Measurements from ENCODE around the gene TEKT5. TPM values are rescaled to one million over a fixed set of nuclear protein-coding genes. Genes with fewer than 3 reads are reported as not detected.
A peak's percentile ranks its signal among the peaks of the same experiment; 100 is the strongest.

The TEKT5 gene
- polyA plus RNA-seq, 3 donors, result 0.16 TPM; not detected in 2

DNA sequence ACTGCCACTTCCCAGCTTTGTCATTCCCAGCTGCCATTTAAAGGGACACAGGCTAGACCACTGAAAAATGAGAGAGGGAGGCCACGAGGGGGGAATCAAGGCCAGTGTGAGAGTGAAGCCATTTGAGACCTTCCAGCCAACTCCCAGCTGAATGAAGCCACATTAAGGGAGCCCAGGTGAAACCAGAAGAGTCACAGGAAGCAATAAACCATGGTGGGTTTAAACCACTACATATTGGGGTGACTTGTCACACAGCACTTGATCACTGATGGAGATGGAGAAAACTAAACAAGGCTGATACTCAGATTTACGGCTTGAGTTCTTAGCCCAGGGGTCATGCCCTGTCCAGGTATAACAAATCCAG, 46.1 kb upstream of the TEKT5 start:
- Histone ChIP-seq H2AFZ (ENCODE audit: insufficient read depth, low read depth, low read length, poor library complexity, severe bottlenecking) (no peak overlapping the region), H3K9ac (ENCODE audit: insufficient read depth, low read length, poor library complexity, severe bottlenecking) (no peak overlapping the region), H3K9me3 (replicated peaks in 1 of 2; ENCODE audit: control insufficient read depth in 1 of 2, insufficient read depth in 1 of 2, low read length in 2 of 2) (no peaks in the 10 kb centered on the region), H3K4me1 (ENCODE audit: control insufficient read depth in 1 of 2, insufficient read depth in 2 of 2, low read length in 2 of 2) (peaks cover 40 to 49% of the 10 kb centered on the region in 2 donors), H3K4me2 (replicated peaks; ENCODE audit: extremely low read depth, low read length, poor library complexity, severe bottlenecking) (no peak overlapping the region), H3K36me3 (replicated peaks in 1 of 2; ENCODE audit: control insufficient read depth in 1 of 2, insufficient read depth in 2 of 2, low read length in 2 of 2) (peaks cover 0 to 2% of the 10 kb centered on the region in 2 donors), H3K27me3 (ENCODE audit: control insufficient read depth in 2 of 2, insufficient read depth in 2 of 2, low read length in 2 of 2) (no peaks in the 10 kb centered on the region), H4K20me1 (ENCODE audit: insufficient read depth, low read length) (no peaks in the 10 kb centered on the region), H3K79me2 (ENCODE audit: insufficient read depth, low read length) (peaks cover 17% of the 10 kb centered on the region), H3K4me3 (replicated peaks in 1 of 3; ENCODE audit: low read depth in 2 of 3, low read length in 3 of 3) (no peak overlapping the region), H3K27ac (ENCODE audit: low read depth in 1 of 2, low read length in 2 of 2) (no peak overlapping the region)
- H3K4me1 Mint-ChIP-seq, result peaks cover 43% of the 10 kb centered on the region
- no peak overlapping the region for H3K4me3 Mint-ChIP-seq
- TF ChIP-seq, protein P1, sequence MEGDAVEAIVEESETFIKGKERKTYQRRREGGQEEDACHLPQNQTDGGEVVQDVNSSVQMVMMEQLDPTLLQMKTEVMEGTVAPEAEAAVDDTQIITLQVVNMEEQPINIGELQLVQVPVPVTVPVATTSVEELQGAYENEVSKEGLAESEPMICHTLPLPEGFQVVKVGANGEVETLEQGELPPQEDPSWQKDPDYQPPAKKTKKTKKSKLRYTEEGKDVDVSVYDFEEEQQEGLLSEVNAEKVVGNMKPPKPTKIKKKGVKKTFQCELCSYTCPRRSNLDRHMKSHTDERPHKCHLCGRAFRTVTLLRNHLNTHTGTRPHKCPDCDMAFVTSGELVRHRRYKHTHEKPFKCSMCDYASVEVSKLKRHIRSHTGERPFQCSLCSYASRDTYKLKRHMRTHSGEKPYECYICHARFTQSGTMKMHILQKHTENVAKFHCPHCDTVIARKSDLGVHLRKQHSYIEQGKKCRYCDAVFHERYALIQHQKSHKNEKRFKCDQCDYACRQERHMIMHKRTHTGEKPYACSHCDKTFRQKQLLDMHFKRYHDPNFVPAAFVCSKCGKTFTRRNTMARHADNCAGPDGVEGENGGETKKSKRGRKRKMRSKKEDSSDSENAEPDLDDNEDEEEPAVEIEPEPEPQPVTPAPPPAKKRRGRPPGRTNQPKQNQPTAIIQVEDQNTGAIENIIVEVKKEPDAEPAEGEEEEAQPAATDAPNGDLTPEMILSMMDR (IDR thresholded peaks at IDR 0.05), result no peak
- peak overlapping the region in 3 of 7 donors; percentile 47 to 70 (median 66) for H3K27ac Mint-ChIP-seq
- peaks cover 8 to 12% of the 10 kb centered on the region in 2 donors for H3K36me3 Mint-ChIP-seq
- WGBS (ENCODE audit: insufficient coverage), result 100% methylated on average over 1 of the region's 2 CpGs
- DNase-seq, result no peak
- H3K27me3 Mint-ChIP-seq (ENCODE audit: low read depth in 3 of 3), result peaks cover 0 to 5% (median 2%) of the 10 kb centered on the region in 3 donors
- intact Hi-C loops (cut with micrococcal nuclease), result loop anchor here (5.0 to 10.0 kb wide), 3 partner anchors 154 to 204 kb away; partner anchors contain the start of genes CLEC16A (in 1 of the 2) and DEXI (in 1 of the 2)
- peaks cover 0 to 2% (median 0%) of the 10 kb centered on the region in 7 donors for H3K9me3 Mint-ChIP-seq

- Histone ChIP-seq H3K9ac (ENCODE audit: insufficient read depth, low read length, poor library complexity, severe bottlenecking) (no peak overlapping the region), H3K9me3 (replicated peaks in 1 of 2; ENCODE audit: control insufficient read depth in 1 of 2, insufficient read depth in 1 of 2, low read length in 2 of 2) (no peaks in the 10 kb centered on the region), H3K79me2 (ENCODE audit: insufficient read depth, low read length) (peaks cover 11% of the 10 kb centered on the region), H3K27me3 (ENCODE audit: control insufficient read depth in 2 of 2, insufficient read depth in 2 of 2, low read length in 2 of 2) (no peaks in the 10 kb centered on the region), H3K27ac (ENCODE audit: low read depth in 1 of 2, low read length in 2 of 2) (no peak overlapping the region), H2AFZ (ENCODE audit: insufficient read depth, low read depth, low read length, poor library complexity, severe bottlenecking) (no peak overlapping the region), H3K36me3 (replicated peaks in 1 of 2; ENCODE audit: control insufficient read depth in 1 of 2, insufficient read depth in 2 of 2, low read length in 2 of 2) (no peaks in the 10 kb centered on the region), H3K4me3 (replicated peaks in 1 of 3; ENCODE audit: low read depth in 2 of 3, low read length in 3 of 3) (no peak overlapping the region), H3K4me2 (replicated peaks; ENCODE audit: extremely low read depth, low read length, poor library complexity, severe bottlenecking) (no peak overlapping the region), H4K20me1 (ENCODE audit: insufficient read depth, low read length) (no peaks in the 10 kb centered on the region), H3K4me1 (ENCODE audit: control insufficient read depth in 1 of 2, insufficient read depth in 2 of 2, low read length in 2 of 2) (peaks cover 40 to 44% of the 10 kb centered on the region in 2 donors)
- Mint-ChIP-seq H3K27me3 (ENCODE audit: low read depth in 3 of 3) (peaks cover 0 to 5% (median 2%) of the 10 kb centered on the region in 3 donors), H3K36me3 (peaks cover 2 to 6% of the 10 kb centered on the region in 2 donors), H3K27ac (peak overlapping the region in 5 of 7 donors; percentile 47 to 73 (median 66)), H3K9me3 (peaks cover 0 to 2% (median 0%) of the 10 kb centered on the region in 7 donors), H3K4me3 (no peak overlapping the region), H3K4me1 (peaks cover 37% of the 10 kb centered on the region)
- WGBS (ENCODE audit: insufficient coverage), result 94% methylated on average over 5 of the region's 10 CpGs
- intact Hi-C loops (cut with micrococcal nuclease), result loop anchor here (5.0 to 10.0 kb wide), 4 partner anchors 108 to 205 kb away; partner anchors contain the start of genes CLEC16A (in 1 of the 2) and DEXI (in 1 of the 2)
- TF ChIP-seq, protein P1 (IDR thresholded peaks at IDR 0.05), result no peak
- DNase-seq, result no peak
Measured at GRCh38 chr16:10740000-10740844, 45.5 kb upstream of the TEKT5 start.
